Fibroblast of peridontal ligament (primary cell): ENCODE measurements around the gene RNF223.
"Not testable (repeated sequence)": the region's sequence is repeated elsewhere in the genome, so short reads cannot be mapped to it uniquely, and the experiment has no call there.

Experiments
- DNase-seq: peaks from one replicate; pipeline ENCODE4 v3.0.0-alpha.2; 2010; ENCODE audit errors: extremely low read depth

The RNF223 gene

GRCh38 chr1:1072849-1073742 lies 1.0 kb downstream of the RNF223 start:
- DNase-seq: no peak

- no peak for DNase-seq
Measured at GRCh38 chr1:1072299-1072848, 1.7 kb downstream of the RNF223 start.

GRCh38 chr1:1071486-1072298 lies 2.4 kb downstream of the RNF223 start:
- no peak for DNase-seq

- no peak for DNase-seq
Measured at GRCh38 chr1:1069711-1070676, 4.1 kb downstream of the RNF223 start.

- peak; percentile 5 for DNase-seq
Measured at GRCh38 chr1:1069056-1069710, 4.9 kb downstream of the RNF223 start.

GRCh38 chr1:1068517-1069055 lies 5.5 kb downstream of the RNF223 start:
- no peak for DNase-seq

GRCh38 chr1:1067860-1068516 lies 6.1 kb downstream of the RNF223 start:
- no peak for DNase-seq

GRCh38 chr1:1067284-1067859 lies 6.7 kb downstream of the RNF223 start:
- DNase-seq: no peak

- DNase-seq: no peak
Measured at GRCh38 chr1:1066403-1067283, 7.5 kb downstream of the RNF223 start.

GRCh38 chr1:1065940-1066304 lies 8.2 kb downstream of the RNF223 start:
- DNase-seq: not testable (repeated sequence)

- no peak for DNase-seq
Measured at GRCh38 chr1:1065265-1065939, 8.7 kb downstream of the RNF223 start.

GRCh38 chr1:1063945-1064831 lies 9.9 kb downstream of the RNF223 start:
- peak; percentile 46 for DNase-seq

GRCh38 chr1:1063261-1063944 lies 10.7 kb downstream of the RNF223 start:
- DNase-seq: no peak

GRCh38 chr1:1062348-1063163 lies 11.6 kb downstream of the RNF223 start:
- DNase-seq: no peak

- DNase-seq: no peak
Measured at GRCh38 chr1:1061682-1062345, 12.3 kb downstream of the RNF223 start.
